Activated CD4-positive, alpha-beta T cell treated with anti-CD3 and anti-CD28 coated beads, Interleukin-2, amount 10 ng/mL, durations not matched to agents 7 days and 5 days (primary cell): ENCODE data around the gene MAPK7. TPM values are rescaled to one million over a fixed set of nuclear protein-coding genes. Genes with fewer than 3 reads are reported as not detected.
A peak's percentile ranks its signal among the peaks of the same experiment; 100 is the strongest.

Experiments used
- CTCF ChIA-PET: fragments of 350-600 bp; sonication (Branson Sonifier 250); formaldehyde crosslinking; loops from one replicate; lab custom pipeline; 2021; ENCODE audit warnings: antibody characterized with exemption; lab: Charles Lee
- POLR2A ChIA-PET: fragments of 350-600 bp; sonication (Branson Sonifier 250); formaldehyde crosslinking; loops from one replicate; lab custom pipeline; 2021; ENCODE audit warnings: antibody characterized with exemption; lab: Charles Lee
- DNase-seq: peaks from one replicate; pipeline ENCODE4 v3.0.0-alpha.2; 2020
- H3K27ac Mint-ChIP-seq: one replicate; pipeline ENCODE4 v1.8.0; 2021; ENCODE audit warnings: mild to moderate bottlenecking, moderate library complexity, mixed read lengths
- H3K27me3 Mint-ChIP-seq: one replicate; pipeline ENCODE4 v1.8.0; 2021; ENCODE audit warnings: mixed read lengths
- H3K36me3 Mint-ChIP-seq: one replicate; pipeline ENCODE4 v1.8.0; 2021; ENCODE audit warnings: low read depth, mixed read lengths
- H3K4me1 Mint-ChIP-seq: one replicate; pipeline ENCODE4 v1.8.0; 2021; ENCODE audit warnings: mixed read lengths
- H3K4me3 Mint-ChIP-seq: one replicate; pipeline ENCODE4 v1.8.0; 2021; ENCODE audit warnings: mild to moderate bottlenecking, moderate library complexity, mixed read lengths
- H3K9me3 Mint-ChIP-seq: one replicate; pipeline ENCODE4 v1.8.0; 2021; ENCODE audit warnings: mixed read lengths
- total RNA-seq, 2 experiments: library from RNA; stranded (reverse); gene quantifications; one replicate each; pipeline ENCODE4 v1.2.3, GENCODE V29; 2021

The MAPK7 gene
- total RNA-seq = 10 to 100 TPM; 37.6 to 46.5 TPM

DNA sequence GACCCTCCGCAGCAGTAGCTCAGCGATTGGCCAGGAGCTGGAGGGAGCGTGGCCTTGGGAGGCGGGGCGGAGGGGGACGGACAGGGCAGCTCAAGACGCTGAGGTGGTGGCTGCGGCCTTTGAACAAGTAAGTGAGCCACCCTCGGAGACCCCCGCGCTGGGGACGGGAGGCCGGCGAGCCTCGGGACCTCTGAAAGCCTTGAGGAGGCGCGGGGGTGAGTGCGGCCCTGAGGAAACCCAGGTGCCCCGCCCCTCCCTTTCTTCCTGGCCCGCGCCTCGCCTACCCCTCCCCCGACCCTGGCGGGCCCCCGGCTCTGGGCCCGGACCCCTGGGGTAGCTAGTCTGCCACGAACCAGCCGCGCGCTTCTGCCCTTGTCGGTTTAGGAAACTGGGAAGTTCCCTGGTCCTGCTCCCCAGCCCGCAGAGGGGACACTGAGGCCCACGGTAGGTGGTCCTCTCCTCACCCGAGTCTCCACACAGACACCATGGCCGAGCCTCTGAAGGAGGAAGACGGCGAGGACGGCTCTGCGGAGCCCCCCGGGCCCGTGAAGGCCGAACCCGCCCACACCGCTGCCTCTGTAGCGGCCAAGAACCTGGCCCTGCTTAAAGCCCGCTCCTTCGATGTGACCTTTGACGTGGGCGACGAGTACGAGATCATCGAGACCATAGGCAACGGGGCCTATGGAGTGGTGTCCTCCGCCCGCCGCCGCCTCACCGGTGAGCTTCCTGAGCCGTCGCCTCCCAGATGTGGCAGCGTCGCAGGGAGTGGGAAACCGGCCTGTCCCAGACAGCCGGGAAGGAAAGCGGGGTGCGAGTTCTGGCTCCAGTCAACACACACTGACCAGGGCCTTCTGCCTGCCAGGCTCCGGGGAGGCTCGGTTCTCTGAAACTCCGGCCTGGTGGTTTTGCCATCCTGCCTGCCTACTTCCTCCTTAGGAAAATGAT, at the start of gene MAPK7:
TSS of gene MAPK7 (plus strand) at position 83 of the 945 bp plus-strand sequence. CDS start at position 486, 403 bp downstream.
- CTCF ChIA-PET = interaction anchor here (0.5 to 2.9 kb wide), 8 partner anchors 8 to 386 kb away, joined by 3 to 37 read pairs (median 4); partner anchors contain the start of genes B9D1 and MFAP4
- no peak for DNase-seq
- H3K9me3 Mint-ChIP-seq = no peaks in the 10 kb centered on the region
- H3K27ac Mint-ChIP-seq = peak within 1 kb of the TSS; percentile 98
- H3K4me3 Mint-ChIP-seq = peak within 1 kb of the TSS; percentile 97
- peaks cover 27% of the 10 kb centered on the region for H3K4me1 Mint-ChIP-seq
- peaks cover 33% of the 10 kb centered on the region for H3K36me3 Mint-ChIP-seq
- no peaks in the 10 kb centered on the region for H3K27me3 Mint-ChIP-seq
- POLR2A ChIA-PET = interaction anchor here (0.8 to 0.9 kb wide), 2 partner anchors 10 to 13 kb away, joined by 3 read pairs; no protein-coding TSS in a partner anchor

DNA sequence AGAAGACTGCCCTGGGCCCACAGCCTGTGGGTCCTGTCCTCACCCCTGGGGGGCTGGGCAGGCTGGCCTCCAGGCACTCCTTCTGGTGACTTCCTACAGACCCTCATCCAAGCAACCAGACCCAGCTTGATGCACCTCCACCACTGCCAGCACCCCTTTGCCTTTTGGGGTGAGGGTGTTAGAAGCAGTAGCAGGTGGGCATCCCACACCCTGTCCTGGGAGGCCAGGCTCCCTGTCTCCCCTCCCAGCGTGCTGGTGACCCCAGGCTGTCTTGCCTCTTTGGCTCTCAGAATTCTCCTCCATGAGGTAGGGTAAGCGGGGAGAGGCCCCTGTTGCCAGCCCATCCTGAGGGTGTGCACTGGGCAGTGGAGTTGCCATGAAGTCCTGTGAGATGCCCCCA, 49.2 kb upstream of the MAPK7 start:
- H3K27ac Mint-ChIP-seq = no peak overlapping the region
- peaks cover 6% of the 10 kb centered on the region for H3K9me3 Mint-ChIP-seq
- H3K36me3 Mint-ChIP-seq = no peaks in the 10 kb centered on the region
- ChIA-PET POLR2A (no interaction called here), CTCF (no interaction called here)
- no peak for DNase-seq
- H3K4me3 Mint-ChIP-seq = no peak overlapping the region
- H3K27me3 Mint-ChIP-seq = peaks cover 17% of the 10 kb centered on the region
- no peaks in the 10 kb centered on the region for H3K4me1 Mint-ChIP-seq

DNA sequence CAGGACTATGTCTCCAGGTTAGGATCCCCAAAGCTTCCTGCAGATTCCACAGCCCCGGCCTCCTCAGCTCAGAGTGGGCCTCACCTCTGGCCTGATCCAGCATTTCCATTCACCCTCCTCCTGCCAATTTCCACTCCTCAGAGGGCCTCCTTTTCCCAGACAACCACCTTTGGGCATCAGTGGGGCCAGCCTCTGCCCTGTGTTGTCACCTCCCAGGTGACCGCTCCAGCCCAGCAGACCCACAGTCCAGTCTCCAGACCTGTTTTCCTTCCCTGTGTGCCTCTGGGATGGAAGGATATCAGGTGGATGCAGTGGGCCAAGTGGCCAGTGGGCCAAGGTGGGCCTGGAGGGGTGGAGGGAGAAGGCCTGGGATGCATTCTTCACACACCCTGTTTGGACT, 48.5 kb upstream of the MAPK7 start:
- CTCF ChIA-PET = interaction anchor here (0.6 kb wide), 1 partner anchor 164 kb away, joined by 3 read pairs; no protein-coding TSS in a partner anchor
- H3K4me3 Mint-ChIP-seq = no peak overlapping the region
- H3K27me3 Mint-ChIP-seq = peaks cover 17% of the 10 kb centered on the region

DNA sequence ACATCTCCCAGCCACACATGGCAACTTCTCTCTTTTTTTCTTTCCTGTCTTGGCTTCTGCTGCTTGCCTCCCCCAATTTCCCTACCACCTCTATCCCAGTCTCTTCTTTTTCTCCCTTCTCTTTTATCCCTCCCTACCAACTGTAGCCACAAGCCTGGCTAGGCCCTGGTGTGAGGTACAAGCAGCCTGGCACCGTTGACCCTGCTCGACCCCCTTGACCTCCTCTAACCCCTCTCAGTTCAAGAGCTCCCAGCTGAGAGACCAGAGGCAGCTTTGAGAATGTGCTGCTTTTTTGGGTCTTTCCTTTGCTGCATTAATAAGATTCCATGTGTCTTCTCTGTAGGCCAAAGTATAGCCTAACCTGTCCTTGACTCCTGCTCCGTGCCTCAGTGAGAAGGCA, 48.0 kb upstream of the MAPK7 start:
- H3K4me3 Mint-ChIP-seq = no peak overlapping the region
- ChIA-PET POLR2A (no interaction called here), CTCF (interaction anchor here (0.6 kb wide), 1 partner anchor 163 kb away, joined by 3 read pairs; no protein-coding TSS in a partner anchor)
- no peaks in the 10 kb centered on the region for H3K36me3 Mint-ChIP-seq
- no peak for DNase-seq
- H3K27me3 Mint-ChIP-seq = peaks cover 13% of the 10 kb centered on the region
- no peaks in the 10 kb centered on the region for H3K4me1 Mint-ChIP-seq
- H3K27ac Mint-ChIP-seq = no peak overlapping the region
- peaks cover under 1% of the 10 kb centered on the region for H3K9me3 Mint-ChIP-seq

More for the DNA sequence above, 48.5 kb upstream of the MAPK7 start:
- H3K9me3 Mint-ChIP-seq = peaks cover 4% of the 10 kb centered on the region
- H3K4me1 Mint-ChIP-seq = no peaks in the 10 kb centered on the region
- DNase-seq = no peak
- POLR2A ChIA-PET = no interaction called here
- H3K27ac Mint-ChIP-seq = no peak overlapping the region
- H3K36me3 Mint-ChIP-seq = no peaks in the 10 kb centered on the region

DNA sequence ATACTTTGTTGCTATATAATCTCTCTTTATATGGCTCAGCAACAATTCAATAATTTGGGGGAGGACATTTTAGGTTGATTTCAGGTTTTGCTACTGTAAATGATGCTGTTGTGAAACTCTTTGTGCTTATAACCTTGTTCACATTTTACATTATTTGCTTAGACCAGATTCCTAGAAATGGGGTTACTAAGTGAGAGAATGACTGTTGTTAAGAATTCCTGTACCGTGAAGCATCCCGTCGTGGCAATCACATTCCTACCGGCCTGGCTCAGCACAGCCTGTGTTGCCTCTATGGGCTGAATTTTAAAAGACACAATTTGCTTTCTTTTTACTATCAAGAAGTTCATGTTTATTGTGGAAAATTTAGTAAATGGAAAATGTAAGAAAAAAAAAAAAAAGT, 47.2 kb upstream of the MAPK7 start:
- DNase-seq = no peak
- peaks cover 8% of the 10 kb centered on the region for H3K27me3 Mint-ChIP-seq
- CTCF ChIA-PET = interaction anchor here (0.7 kb wide), 1 partner anchor 30 kb away, joined by 3 read pairs; no protein-coding TSS in a partner anchor
- H3K4me1 Mint-ChIP-seq = no peaks in the 10 kb centered on the region
- H3K27ac Mint-ChIP-seq = no peak overlapping the region
- no peak overlapping the region for H3K4me3 Mint-ChIP-seq
- no peaks in the 10 kb centered on the region for H3K36me3 Mint-ChIP-seq
- POLR2A ChIA-PET = no interaction called here
- H3K9me3 Mint-ChIP-seq = no peaks in the 10 kb centered on the region

DNA sequence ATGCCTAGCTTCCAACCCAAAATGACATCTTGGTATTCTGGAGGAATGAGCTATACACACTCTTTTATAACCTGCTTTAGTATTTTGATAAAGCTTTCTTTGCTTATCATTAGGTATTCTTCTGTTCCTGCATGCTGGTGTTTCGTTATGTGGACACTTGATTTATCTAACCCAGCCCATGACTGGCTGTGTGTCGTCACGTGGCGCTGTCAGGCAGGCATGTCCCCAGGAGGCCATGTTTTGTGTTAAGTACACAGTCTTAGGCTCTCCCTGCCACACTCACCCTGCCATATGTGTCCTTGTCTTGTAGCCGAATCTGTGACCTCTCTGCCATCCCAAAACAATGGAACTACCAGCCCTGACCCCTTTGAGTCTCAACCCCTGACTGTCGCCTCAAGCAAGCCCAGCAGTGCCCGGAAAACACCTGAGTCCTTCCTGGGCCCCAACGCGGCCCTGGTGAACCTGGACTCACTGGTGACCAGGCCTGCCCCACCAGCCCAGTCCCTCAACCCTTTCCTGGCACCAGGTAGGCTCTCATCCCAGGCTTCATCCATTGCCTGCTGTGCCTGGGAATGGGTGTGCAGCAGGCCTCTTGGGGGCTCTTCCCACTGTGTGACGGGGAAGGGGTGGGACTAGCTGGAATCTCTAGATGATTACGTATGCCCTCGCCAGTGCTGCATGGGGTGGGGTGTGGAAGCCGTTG, 46.6 kb upstream of the MAPK7 start:
- Mint-ChIP-seq H3K4me1 (no peaks in the 10 kb centered on the region), H3K27ac (no peak overlapping the region), H3K4me3 (no peak overlapping the region), H3K9me3 (no peaks in the 10 kb centered on the region), H3K36me3 (no peaks in the 10 kb centered on the region), H3K27me3 (peaks cover 5% of the 10 kb centered on the region)
- ChIA-PET POLR2A (no interaction called here), CTCF (interaction anchor here (0.7 kb wide), 1 partner anchor 29 kb away, joined by 3 read pairs; no protein-coding TSS in a partner anchor)
- no peak for DNase-seq

DNA sequence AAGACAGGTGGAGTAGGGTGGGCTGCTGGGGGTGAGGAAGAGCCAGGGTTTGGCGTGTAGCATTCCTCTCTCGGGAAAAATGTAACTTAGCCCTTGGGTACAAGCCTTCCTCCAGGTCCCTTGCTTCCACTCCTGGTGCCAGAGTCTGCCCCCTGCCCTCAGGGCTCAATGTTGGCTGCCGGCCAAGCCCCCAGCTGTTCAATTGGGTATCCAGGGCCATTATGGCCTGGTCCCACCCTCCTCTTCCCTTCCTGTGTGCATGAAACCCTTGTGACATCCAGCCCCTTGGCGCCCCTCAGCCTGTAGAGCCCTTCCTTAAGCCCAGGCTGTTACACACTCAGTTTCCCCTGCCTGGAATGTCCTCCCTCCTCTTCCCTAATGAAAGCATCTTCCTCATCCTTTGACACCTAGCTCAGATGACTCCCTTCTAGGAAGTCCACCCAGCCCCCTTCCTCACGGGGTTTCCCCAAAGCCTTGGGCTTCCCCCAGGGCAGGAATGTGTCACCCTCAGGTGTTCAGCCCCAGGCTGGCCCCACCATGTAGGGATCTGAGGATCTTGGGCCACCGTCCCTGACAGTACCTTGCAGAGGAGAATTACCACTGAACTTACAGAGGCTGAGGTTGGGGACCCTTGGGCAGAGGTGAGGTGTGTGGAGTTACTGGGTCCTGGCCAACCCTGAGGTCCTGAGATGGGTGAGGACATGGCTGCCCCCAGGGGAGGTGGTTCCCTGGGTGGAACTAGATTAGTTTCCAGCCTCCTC, 45.7 kb upstream of the MAPK7 start:
- ChIA-PET CTCF (interaction anchor here (0.6 kb wide), 1 partner anchor 414 kb away, joined by 3 read pairs; no protein-coding TSS in a partner anchor), POLR2A (no interaction called here)
- no peak for DNase-seq
- no peak overlapping the region for H3K4me3 Mint-ChIP-seq
- no peaks in the 10 kb centered on the region for H3K4me1 Mint-ChIP-seq
- no peaks in the 10 kb centered on the region for H3K9me3 Mint-ChIP-seq
- no peaks in the 10 kb centered on the region for H3K36me3 Mint-ChIP-seq
- no peak overlapping the region for H3K27ac Mint-ChIP-seq
- H3K27me3 Mint-ChIP-seq = peaks cover 3% of the 10 kb centered on the region

DNA sequence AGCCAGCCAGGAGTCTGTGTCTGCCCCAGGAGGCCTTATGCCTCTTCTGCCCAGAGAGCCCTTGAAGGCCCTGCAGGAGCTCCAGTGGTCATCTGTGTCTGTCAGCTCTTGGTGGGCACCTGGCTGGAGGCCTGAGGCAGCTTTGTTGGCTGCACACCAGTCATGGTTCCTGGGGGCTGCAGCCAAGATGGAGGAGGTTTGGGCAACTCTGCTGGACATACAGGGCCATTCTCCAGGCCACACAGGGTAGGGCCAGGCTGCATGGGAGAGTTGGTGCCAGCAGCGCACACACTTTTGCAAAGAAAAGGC, 45.2 kb upstream of the MAPK7 start:
- ChIA-PET CTCF (no interaction called here), POLR2A (no interaction called here)
- Mint-ChIP-seq H3K36me3 (no peaks in the 10 kb centered on the region), H3K4me1 (no peaks in the 10 kb centered on the region), H3K27ac (no peak overlapping the region), H3K27me3 (peaks cover 3% of the 10 kb centered on the region), H3K9me3 (no peaks in the 10 kb centered on the region), H3K4me3 (no peak overlapping the region)
- DNase-seq = no peak

DNA sequence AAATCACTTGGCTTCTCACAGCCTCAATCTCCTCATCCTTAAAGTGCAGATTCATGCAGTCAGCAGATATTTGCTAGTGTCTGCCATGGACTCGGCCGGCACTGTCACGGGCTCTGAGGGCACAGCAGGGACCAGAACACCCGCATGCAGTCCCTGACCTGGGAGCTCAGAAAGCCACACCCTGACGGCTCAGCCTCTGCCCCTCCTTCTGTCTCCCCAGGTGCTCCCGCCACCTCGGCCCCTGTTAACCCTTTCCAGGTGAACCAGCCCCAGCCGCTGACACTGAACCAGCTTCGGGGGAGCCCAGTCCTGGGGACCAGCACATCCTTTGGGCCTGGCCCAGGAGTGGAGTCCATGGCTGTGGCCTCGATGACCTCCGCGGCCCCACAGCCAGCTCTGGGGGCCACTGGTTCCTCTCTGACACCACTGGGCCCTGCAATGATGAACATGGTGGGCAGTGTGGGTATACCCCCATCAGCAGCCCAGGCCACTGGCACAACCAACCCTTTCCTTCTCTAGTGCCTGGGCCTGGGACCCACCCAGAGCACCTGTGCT, 44.5 kb upstream of the MAPK7 start:
- no peaks in the 10 kb centered on the region for H3K9me3 Mint-ChIP-seq
- H3K27ac Mint-ChIP-seq = no peak overlapping the region
- ChIA-PET CTCF (interaction anchor here (1.5 kb wide), 1 partner anchor 12 kb away, joined by 4 read pairs; no protein-coding TSS in a partner anchor), POLR2A (no interaction called here)
- no peak overlapping the region for H3K4me3 Mint-ChIP-seq
- H3K27me3 Mint-ChIP-seq = peaks cover 3% of the 10 kb centered on the region
- no peak for DNase-seq
- H3K4me1 Mint-ChIP-seq = no peaks in the 10 kb centered on the region
- H3K36me3 Mint-ChIP-seq = no peaks in the 10 kb centered on the region

DNA sequence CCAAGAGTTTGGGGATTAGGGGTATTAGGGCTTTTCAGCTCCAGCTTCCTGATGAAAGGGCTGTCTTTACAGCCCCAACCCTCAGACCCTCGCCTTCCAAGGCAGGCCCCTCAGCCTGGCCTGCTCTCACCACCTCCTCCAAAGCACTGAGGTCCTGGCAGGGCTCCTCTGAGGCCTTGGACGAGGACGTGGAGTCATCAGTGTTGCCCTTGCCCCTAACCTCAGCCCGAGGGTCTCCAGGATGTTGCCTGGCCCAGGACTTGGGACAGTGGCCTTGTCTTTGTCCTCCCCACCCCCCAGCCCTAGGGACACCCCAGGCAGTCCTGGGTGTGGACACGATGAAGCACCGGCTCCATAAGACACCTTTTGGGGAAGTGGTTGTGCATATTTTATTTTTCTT, 44.0 kb upstream of the MAPK7 start:
- no peak overlapping the region for H3K4me3 Mint-ChIP-seq
- no peaks in the 10 kb centered on the region for H3K9me3 Mint-ChIP-seq
- H3K4me1 Mint-ChIP-seq = no peaks in the 10 kb centered on the region
- no peak for DNase-seq
- H3K27me3 Mint-ChIP-seq = peaks cover 5% of the 10 kb centered on the region
- H3K36me3 Mint-ChIP-seq = no peaks in the 10 kb centered on the region
- ChIA-PET CTCF (interaction anchor here (1.5 kb wide), 1 partner anchor 12 kb away, joined by 4 read pairs; no protein-coding TSS in a partner anchor), POLR2A (no interaction called here)
- H3K27ac Mint-ChIP-seq = no peak overlapping the region

DNA sequence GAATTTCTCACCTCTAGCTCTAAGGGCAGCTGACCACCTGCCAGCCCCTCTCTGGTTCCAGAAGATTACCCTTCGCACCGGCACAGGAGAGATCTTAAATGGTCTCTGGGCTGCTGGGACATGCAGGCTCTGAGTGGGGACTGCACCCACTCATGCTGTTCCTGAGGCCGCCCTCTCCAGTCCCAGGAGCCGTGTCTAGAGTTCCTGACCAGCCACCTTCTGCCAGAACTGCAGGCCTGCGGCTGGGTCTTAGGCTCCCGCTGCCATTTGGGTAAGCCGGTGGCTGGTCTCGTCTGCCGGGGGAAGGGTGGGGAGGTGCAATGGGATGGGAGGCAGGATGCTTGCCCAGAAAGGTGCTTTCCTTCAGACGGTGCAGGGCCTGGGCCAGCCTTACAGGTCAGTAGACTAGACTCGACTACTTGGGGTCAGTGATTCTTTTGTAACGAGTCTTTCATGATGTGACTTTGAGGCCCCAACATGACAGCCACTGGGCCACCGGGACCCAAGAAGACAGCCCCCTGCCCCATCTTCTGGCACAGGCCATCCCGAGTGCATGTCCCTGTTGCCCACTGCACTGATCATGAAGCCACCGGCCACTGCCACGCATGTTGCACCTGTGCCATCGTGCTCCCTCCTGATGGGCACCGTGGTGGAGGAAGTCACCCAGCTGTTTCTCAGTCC, 42.2 kb upstream of the MAPK7 start:
- no peak for DNase-seq
- ChIA-PET CTCF (interaction anchor here (1.2 kb wide), 1 partner anchor 26 kb away, joined by 4 read pairs; the partner anchor contains the start of gene B9D1), POLR2A (no interaction called here)
- Mint-ChIP-seq H3K36me3 (no peaks in the 10 kb centered on the region), H3K4me1 (no peaks in the 10 kb centered on the region), H3K9me3 (no peaks in the 10 kb centered on the region), H3K4me3 (no peak overlapping the region), H3K27me3 (peaks cover 9% of the 10 kb centered on the region), H3K27ac (no peak overlapping the region)
